Stomach (tissue), 4 donors: ENCODE results near the gene TMEM187.

ENCODE experiments used
- POLR2A ChIP-seq, 4 donors: fragments of 450-650 bp; IDR thresholded peaks; one replicate each; pipeline ENCODE4 v1.6.1; 2016; ENCODE audit warnings: antibody characterized with exemption in 4 of 4, control low read depth in 2 of 4, mild to moderate bottlenecking in 1 of 4, moderate library complexity in 1 of 4
- POLR2AphosphoS5 ChIP-seq, 3 donors: sonication (generic); formaldehyde crosslinking; IDR thresholded peaks; one replicate each; pipeline ENCODE4 v1.6.1; 2016; ENCODE audit warnings: antibody characterized with exemption in 3 of 3
- TF ChIP-seq, protein P1 (sequence below), 7 experiments: fragments of 450-650 bp in 4 of 7; fragments of 200-600 bp in 3 of 7; sonication (generic) in 3 of 7; IDR thresholded peaks; one replicate each; pipeline ENCODE4 v1.5.1; 2016 to 2019; ENCODE audit warnings: antibody characterized with exemption in 7 of 7, control low read depth in 2 of 7, mild to moderate bottlenecking in 1 of 7

DNA sequence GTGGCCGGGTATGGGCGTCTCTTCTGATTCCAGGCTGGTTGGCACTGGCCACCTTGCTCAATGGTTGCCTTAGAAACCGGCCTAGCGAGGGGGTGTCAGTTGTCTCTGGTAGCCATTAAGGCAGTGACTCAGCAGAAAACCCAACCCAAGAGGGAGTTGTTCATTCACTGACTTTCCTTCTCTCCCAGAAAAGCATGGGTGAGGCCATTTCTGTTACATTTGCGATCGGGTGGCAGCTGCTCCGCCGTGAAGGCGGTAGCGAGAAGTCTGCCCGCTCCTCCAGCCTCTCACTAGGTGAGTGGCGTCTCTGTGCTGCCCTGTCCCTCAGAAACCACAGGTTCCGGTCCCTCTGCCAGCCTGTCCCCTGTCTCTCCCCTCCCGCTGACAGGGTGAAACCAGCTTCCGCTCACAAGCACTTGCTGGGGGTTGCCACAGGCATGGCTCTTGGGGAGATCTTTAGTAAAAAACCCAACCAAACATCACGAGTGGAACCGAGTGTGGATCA, 29.7 kb downstream of the TMEM187 start:
- TF ChIP-seq, protein P1, sequence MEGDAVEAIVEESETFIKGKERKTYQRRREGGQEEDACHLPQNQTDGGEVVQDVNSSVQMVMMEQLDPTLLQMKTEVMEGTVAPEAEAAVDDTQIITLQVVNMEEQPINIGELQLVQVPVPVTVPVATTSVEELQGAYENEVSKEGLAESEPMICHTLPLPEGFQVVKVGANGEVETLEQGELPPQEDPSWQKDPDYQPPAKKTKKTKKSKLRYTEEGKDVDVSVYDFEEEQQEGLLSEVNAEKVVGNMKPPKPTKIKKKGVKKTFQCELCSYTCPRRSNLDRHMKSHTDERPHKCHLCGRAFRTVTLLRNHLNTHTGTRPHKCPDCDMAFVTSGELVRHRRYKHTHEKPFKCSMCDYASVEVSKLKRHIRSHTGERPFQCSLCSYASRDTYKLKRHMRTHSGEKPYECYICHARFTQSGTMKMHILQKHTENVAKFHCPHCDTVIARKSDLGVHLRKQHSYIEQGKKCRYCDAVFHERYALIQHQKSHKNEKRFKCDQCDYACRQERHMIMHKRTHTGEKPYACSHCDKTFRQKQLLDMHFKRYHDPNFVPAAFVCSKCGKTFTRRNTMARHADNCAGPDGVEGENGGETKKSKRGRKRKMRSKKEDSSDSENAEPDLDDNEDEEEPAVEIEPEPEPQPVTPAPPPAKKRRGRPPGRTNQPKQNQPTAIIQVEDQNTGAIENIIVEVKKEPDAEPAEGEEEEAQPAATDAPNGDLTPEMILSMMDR (IDR thresholded peaks at IDR 0.05): no peak
- TF ChIP-seq POLR2A (IDR thresholded peaks at IDR 0.05) (no peak), POLR2AphosphoS5 (IDR thresholded peaks at IDR 0.05) (no peak)
